Measurements from ENCODE around the gene CT83. TPM values are rescaled to one million over a fixed set of nuclear protein-coding genes. Genes with fewer than 3 reads are reported as not detected.

Gene CT83
- total and polyA plus RNA-seq, 2 of the 13 experiments (the other 11 are each of a cell fraction or from before 2014, with no cell fraction given): not detected

DNA sequence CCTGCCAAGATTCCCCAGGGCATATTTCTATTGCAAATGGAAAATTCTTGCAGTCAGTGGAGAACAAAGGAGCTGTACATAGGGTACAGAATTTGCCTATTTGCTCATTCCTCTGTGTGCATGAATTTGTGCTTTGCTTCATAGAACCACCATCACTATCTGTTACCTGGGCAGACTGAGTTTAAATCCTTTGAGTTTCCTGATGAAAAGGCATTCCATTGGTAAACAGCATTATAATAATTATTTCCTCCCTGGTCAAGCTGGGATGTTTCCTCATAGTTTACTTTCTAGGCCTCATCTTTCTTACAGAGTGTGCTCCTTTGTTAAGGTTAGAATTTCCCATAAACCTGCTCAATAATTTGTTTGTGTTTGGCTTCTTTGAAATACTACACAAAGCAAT is 27.2 kb downstream of the CT83 start (continued):
- TF ChIP-seq ZNF33A (CRISPR knock-in tag; IDR thresholded peaks at IDR 0.05; ENCODE audit: borderline replicate concordance) (no peak), EP300 (IDR thresholded peaks at IDR 0.05; ENCODE audit: low read depth in 2 of 2, low read length in 2 of 2) (peak in 1 of 2 experiments; percentile 54; a peak in 1 of 4 replicates), EP300 (CRISPR knock-in tag; IDR thresholded peaks at IDR 0.05; ENCODE audit: borderline replicate concordance) (no peak), FIP1L1 (IDR thresholded peaks at IDR 0.05; ENCODE audit: borderline replicate concordance, insufficient read depth, low read depth, low read length) (no peak), CREM (IDR thresholded peaks at IDR 0.05) (peak; percentile 39; the same call in 1 of the 2 replicates), CREM (CRISPR knock-in tag; IDR thresholded peaks at IDR 0.05) (no peak), TGIF2 (CRISPR knock-in tag; IDR thresholded peaks at IDR 0.05) (no peak), ZNF326 (CRISPR knock-in tag; IDR thresholded peaks at IDR 0.05; ENCODE audit: borderline replicate concordance) (no peak), FOXA1 (IDR thresholded peaks at IDR 0.05) (no peak), FOXA1 (CRISPR knock-in tag; IDR thresholded peaks at IDR 0.05) (peak; percentile 32; the same call in 1 of the 2 replicates), ZNF235 (CRISPR knock-in tag; IDR thresholded peaks at IDR 0.05; ENCODE audit: borderline replicate concordance) (no peak), SOX13 (IDR thresholded peaks at IDR 0.05) (no peak), SOX13 (CRISPR knock-in tag; conservative IDR thresholded peaks at IDR 0.05 in 1 of 2, IDR thresholded peaks at IDR 0.05 in 1 of 2) (peak in 1 of 2 experiments; percentile 62; a peak in 2 of 4 replicates), NFE2L1 (CRISPR knock-in tag; IDR thresholded peaks at IDR 0.05; ENCODE audit: borderline replicate concordance) (no peak), NCOA2 (CRISPR knock-in tag; IDR thresholded peaks at IDR 0.05) (peak; percentile 69; the same call in 1 of the 2 replicates), FOXA3 (CRISPR knock-in tag; IDR thresholded peaks at IDR 0.05) (0 out of 2 replicates have a peak, but pooled peaks have one; percentile 40), NFE2 (CRISPR knock-in tag; IDR thresholded peaks at IDR 0.05) (no peak), BCL6 (CRISPR knock-in tag; IDR thresholded peaks at IDR 0.05) (peak; percentile 22; the same call in 1 of the 2 replicates), TOE1 (CRISPR knock-in tag; IDR thresholded peaks at IDR 0.05) (no peak), SP2 (CRISPR knock-in tag; IDR thresholded peaks at IDR 0.05) (no peak), U2AF2 (IDR thresholded peaks at IDR 0.05; ENCODE audit: low read depth, low read length) (no peak)
- TF ChIP-seq, protein P1, sequence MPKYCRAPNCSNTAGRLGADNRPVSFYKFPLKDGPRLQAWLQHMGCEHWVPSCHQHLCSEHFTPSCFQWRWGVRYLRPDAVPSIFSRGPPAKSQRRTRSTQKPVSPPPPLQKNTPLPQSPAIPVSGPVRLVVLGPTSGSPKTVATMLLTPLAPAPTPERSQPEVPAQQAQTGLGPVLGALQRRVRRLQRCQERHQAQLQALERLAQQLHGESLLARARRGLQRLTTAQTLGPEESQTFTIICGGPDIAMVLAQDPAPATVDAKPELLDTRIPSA (CRISPR knock-in tag; IDR thresholded peaks at IDR 0.05; ENCODE audit: borderline replicate concordance): no peak
- TF ChIP-seq, protein P2, sequence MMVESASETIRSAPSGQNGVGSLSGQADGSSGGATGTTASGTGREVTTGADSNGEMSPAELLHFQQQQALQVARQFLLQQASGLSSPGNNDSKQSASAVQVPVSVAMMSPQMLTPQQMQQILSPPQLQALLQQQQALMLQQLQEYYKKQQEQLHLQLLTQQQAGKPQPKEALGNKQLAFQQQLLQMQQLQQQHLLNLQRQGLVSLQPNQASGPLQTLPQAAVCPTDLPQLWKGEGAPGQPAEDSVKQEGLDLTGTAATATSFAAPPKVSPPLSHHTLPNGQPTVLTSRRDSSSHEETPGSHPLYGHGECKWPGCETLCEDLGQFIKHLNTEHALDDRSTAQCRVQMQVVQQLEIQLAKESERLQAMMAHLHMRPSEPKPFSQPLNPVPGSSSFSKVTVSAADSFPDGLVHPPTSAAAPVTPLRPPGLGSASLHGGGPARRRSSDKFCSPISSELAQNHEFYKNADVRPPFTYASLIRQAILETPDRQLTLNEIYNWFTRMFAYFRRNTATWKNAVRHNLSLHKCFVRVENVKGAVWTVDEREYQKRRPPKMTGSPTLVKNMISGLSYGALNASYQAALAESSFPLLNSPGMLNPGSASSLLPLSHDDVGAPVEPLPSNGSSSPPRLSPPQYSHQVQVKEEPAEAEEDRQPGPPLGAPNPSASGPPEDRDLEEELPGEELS (CRISPR knock-in tag; IDR thresholded peaks at IDR 0.05): 0 out of 2 replicates have a peak, but pooled peaks have one; percentile 12
- TF ChIP-seq, protein P3, sequence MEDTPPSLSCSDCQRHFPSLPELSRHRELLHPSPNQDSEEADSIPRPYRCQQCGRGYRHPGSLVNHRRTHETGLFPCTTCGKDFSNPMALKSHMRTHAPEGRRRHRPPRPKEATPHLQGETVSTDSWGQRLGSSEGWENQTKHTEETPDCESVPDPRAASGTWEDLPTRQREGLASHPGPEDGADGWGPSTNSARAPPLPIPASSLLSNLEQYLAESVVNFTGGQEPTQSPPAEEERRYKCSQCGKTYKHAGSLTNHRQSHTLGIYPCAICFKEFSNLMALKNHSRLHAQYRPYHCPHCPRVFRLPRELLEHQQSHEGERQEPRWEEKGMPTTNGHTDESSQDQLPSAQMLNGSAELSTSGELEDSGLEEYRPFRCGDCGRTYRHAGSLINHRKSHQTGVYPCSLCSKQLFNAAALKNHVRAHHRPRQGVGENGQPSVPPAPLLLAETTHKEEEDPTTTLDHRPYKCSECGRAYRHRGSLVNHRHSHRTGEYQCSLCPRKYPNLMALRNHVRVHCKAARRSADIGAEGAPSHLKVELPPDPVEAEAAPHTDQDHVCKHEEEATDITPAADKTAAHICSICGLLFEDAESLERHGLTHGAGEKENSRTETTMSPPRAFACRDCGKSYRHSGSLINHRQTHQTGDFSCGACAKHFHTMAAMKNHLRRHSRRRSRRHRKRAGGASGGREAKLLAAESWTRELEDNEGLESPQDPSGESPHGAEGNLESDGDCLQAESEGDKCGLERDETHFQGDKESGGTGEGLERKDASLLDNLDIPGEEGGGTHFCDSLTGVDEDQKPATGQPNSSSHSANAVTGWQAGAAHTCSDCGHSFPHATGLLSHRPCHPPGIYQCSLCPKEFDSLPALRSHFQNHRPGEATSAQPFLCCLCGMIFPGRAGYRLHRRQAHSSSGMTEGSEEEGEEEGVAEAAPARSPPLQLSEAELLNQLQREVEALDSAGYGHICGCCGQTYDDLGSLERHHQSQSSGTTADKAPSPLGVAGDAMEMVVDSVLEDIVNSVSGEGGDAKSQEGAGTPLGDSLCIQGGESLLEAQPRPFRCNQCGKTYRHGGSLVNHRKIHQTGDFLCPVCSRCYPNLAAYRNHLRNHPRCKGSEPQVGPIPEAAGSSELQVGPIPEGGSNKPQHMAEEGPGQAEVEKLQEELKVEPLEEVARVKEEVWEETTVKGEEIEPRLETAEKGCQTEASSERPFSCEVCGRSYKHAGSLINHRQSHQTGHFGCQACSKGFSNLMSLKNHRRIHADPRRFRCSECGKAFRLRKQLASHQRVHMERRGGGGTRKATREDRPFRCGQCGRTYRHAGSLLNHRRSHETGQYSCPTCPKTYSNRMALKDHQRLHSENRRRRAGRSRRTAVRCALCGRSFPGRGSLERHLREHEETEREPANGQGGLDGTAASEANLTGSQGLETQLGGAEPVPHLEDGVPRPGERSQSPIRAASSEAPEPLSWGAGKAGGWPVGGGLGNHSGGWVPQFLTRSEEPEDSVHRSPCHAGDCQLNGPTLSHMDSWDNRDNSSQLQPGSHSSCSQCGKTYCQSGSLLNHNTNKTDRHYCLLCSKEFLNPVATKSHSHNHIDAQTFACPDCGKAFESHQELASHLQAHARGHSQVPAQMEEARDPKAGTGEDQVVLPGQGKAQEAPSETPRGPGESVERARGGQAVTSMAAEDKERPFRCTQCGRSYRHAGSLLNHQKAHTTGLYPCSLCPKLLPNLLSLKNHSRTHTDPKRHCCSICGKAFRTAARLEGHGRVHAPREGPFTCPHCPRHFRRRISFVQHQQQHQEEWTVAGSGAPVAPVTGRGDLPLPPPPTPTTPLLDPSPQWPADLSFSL (CRISPR knock-in tag; IDR thresholded peaks at IDR 0.05): no peak

Measured in HepG2 (cell line).